LNCaP clone FGC (cell line): Measurements from ENCODE around the gene FCRL1.

Experiments used
- DNase-seq: peaks from one replicate; pipeline ENCODE4 v3.0.0-alpha.2; 2011; ENCODE audit warnings: low read depth
- H3K4me3 ChIP-seq: 2 replicates; pipeline ENCODE4 v1.5.1; 2011; ENCODE audit warnings: mild to moderate bottlenecking, low read depth, low read length, control low read depth
- TF ChIP-seq, protein P1 (sequence below): IDR thresholded peaks from 2 replicates; pipeline ENCODE4 v1.5.1; 2012; ENCODE audit warnings: mild to moderate bottlenecking; ENCODE audit not compliant: control insufficient read depth, insufficient read depth; ENCODE audit errors: extremely low read depth

Gene FCRL1

DNA sequence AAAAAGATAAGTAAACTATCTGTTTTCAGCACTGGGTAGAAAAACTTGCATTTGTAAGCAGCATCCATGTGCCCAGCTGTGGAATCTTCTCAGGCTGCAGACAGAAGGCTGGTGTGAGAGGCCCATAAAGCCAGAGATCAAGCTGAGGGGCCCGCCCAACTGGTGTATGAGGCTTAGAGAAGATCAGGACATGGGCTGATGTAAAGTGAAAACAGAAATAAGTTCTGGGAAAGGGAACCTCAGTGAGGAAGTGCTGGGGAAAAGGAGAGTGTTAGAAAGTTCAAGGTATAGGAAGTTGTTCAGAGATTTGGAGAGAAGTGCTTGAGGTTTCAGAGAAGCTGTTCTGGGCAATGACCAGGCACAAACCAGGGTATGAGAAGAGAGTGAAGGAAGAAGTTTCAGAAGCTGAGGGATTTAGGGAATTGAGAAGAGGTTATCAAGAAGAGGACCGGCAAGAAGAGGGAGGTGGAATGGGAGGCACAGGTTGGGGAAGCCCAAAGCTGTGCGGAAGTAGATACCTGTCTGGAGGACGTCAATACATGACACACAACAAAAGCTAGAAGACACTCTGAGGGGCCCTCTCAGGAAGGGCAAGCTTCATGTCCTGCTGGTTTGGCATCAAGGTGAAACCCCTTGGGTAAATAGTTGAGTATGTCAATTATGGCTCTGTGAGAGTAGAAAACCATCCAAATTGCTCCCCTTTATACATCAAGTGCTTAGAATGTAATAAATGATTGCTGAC lies 24.3 kb upstream of the FCRL1 start:
- H3K4me3 ChIP-seq: no peak overlapping the region
- TF ChIP-seq, protein P1, sequence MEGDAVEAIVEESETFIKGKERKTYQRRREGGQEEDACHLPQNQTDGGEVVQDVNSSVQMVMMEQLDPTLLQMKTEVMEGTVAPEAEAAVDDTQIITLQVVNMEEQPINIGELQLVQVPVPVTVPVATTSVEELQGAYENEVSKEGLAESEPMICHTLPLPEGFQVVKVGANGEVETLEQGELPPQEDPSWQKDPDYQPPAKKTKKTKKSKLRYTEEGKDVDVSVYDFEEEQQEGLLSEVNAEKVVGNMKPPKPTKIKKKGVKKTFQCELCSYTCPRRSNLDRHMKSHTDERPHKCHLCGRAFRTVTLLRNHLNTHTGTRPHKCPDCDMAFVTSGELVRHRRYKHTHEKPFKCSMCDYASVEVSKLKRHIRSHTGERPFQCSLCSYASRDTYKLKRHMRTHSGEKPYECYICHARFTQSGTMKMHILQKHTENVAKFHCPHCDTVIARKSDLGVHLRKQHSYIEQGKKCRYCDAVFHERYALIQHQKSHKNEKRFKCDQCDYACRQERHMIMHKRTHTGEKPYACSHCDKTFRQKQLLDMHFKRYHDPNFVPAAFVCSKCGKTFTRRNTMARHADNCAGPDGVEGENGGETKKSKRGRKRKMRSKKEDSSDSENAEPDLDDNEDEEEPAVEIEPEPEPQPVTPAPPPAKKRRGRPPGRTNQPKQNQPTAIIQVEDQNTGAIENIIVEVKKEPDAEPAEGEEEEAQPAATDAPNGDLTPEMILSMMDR: no peak

DNA sequence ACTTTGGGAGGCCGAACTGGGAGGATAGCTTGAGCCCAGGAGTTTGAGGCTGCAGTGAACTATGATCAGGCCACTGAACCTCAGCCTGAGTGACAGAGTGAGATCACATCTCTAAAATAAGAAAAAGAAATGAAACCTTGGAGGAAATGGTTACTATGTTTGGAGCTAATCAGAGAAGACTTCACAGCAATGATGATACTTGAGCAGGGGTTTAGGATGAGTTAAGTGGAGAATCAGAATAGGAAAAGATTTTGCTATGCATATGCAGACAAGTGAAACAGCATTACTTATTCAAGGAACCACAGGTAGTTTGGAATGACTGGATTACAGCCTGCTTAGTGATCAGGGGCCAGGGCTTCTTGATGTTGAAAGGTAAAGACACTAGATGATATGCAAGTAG lies 23.0 kb upstream of the FCRL1 start:
- DNase-seq: no peak
- TF ChIP-seq, protein P1: no peak
- H3K4me3 ChIP-seq: no peak overlapping the region

More for the DNA sequence above, 24.3 kb upstream of the FCRL1 start:
- DNase-seq: no peak

DNA sequence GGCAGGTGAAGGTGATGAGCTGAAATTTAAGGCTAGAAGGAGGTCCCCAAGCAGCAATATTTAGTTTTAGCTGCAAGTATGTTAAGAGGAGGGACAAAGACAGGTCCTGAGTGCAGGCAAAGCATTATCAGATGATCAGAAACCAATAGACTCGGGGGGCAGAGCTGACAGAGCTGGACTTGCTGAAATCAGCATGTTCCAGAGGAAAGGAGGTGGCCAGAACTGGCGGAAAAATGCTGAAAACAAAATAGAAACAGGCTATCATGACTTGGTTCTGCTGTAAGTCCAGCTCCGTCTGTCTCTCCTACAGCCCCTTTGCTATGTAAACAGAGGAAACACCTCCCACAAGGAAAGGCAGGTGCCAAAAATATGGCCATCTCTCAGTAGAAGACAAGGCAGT lies 21.8 kb upstream of the FCRL1 start, which contains the start of gene CD5L:
Gene CD5L (minus strand): TSS at position 101 of the 400 bp plus-strand sequence. CDS start 107 bp downstream, outside the sequence.
- TF ChIP-seq, protein P1: no peak
- no peak within 1 kb of the TSS for H3K4me3 ChIP-seq
- no peak for DNase-seq

DNA sequence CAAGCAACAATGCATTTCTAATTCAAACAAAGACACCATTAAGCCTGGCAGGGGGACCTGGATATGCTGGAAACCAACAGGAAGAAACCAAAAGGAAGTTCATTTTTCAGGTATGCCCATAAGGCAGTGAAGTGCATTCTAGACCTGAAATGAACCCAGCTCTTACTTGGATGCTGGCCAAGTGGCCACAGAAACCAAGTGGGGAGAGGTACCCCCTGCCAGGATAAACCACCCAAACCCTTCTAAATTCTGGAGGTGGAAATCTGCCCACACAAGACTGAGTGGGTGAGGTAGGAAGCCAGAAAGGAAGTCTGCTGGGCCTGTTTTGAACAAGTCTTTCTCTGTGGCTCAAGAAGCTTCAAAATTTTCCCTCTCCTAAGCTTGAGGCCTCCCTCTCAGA lies 19.0 kb upstream of the FCRL1 start:
- no peak for DNase-seq
- no peak overlapping the region for H3K4me3 ChIP-seq
- TF ChIP-seq, protein P1: no peak

DNA sequence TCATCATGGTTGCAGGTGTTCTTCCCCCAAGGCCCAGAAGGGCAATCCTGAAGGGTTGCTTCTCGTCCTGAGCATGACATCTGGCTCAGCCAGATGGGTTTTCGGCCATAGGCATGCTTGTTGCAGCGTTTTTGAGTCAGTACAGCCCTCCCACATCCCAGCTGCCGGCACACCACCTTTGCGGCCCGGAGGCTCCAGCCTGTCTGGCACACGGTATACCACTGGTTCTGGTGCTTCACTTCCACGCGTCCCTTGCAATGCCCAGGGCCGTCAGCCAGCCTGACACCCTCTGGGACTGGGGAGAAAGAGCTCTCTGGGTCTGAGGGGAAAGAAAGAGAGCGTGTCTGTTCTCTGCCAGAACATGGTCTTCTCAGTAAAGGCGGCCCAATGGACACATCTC lies 14.5 kb upstream of the FCRL1 start:
- no peak overlapping the region for H3K4me3 ChIP-seq
- TF ChIP-seq, protein P1: no peak
- DNase-seq: no peak

DNA sequence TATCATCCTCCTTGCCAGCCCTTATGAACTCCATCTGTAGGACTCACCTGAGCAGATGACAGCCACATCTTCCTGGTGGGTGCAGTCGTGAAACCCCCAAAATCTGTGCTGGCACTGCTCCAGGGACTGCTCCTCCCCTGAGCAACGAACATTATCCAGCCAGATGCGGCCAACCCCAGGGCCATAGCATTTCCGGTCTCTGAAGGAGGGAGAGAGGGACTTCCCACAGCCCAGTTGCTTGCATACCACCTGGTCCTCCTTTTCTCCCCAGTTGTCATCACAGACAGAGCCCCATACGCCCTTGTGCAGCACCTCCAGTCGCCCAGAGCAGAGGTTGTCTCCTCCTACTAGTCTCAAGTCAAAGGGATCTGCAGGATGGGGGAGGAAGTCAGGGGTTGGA lies 13.2 kb upstream of the FCRL1 start:
- H3K4me3 ChIP-seq: no peak overlapping the region
- TF ChIP-seq, protein P1: no peak

More for the DNA sequence above, 13.2 kb upstream of the FCRL1 start:
- no peak for DNase-seq
